SIG-M5 treated with dmso at 0.1 percent for 504 hours (cell line): ENCODE results near the gene CRB2.
A peak's percentile ranks its signal among the peaks of the same experiment; 100 is the strongest.
"Not testable (repeated sequence)": the region's sequence is repeated elsewhere in the genome, so short reads cannot be mapped to it uniquely, and the experiment has no call there.

Experiments used
- DNase-seq: peaks from one replicate; lab custom pipeline; 2025; ENCODE audit not compliant: unreplicated experiment; lab: John Stamatoyannopoulos, UW

The CRB2 gene

DNA sequence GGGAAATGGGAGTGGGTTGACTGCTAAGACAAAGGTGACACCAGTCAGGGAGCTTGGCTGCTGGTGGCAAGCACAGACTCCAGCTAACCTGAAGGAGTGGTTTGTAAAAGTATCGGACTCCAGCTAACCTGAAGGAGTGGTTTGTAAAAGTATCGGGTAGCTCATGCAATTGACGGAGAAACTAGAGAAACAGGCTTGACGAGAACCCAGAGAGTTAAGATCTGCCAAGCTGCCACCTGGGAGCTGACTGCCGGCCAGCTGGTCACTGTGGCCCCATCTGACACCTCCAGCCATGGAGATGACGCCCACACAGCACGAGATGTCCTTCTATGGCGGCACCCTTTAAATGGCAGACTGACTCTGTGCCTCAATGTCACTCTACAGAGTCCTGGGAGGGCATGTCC lies 28.3 kb upstream of the CRB2 start:
- DNase-seq: peak; percentile 70

DNA sequence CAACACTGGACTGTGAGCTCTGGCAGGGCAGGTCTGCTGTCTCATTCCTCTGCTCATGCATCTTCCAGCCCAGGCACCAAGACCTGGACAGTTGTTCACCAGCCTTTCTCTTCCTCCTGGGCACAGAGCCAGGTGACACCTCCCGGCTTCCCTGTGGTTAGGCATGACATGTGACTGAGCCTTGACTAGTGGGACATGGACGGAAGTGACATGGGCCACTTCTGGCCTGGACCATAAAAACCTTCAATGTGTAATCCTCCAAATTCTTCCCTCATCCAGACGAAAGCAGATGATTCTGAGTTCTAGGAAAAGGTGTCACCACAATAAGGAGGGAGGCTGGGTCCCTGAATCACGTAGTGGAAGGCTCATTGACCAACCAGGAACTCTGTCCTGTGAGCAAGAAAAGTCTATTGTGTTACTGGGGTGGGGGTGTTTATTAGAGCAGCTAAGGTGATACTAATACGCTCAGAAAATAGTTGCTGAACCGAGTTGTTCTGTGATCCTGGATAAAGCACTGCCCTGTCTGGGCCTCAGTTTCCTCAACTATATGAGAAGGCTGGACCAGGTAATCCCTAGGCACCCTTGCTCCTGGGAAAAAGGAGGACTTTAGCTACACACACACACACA lies 26.6 kb upstream of the CRB2 start:
- DNase-seq: no peak

DNA sequence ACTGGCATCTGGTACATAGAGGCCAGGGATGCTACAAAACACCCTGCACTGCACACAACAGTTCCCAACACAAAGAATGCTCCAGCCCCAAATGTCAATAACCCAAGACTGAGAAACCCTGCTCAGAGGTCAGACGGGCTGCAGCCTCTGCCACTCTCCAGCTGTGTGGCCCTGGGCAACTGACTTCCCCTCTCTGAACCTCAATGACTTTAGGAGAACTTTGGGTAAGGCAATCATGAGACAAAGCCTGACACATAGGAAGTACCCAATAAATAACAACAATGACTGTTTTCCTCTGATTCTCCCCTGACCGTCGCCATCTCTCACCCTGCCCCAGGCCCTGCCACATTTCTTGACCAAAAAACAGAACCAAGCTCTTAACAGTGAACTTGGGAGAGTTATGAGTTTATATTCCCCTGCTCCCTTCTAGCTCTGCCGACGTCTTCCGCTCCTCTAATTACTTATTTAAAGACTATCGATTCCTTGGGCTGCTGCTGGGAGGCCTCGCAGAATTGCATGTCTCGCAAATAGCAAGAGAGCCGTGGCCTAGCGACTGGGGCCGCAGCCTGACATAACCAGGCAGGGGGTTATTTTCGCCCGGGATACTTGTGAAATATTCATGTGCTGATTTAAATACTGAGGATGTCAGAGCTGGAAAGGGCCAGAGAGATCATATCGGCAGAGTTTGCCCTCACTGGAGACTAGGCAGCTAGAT lies 24.5 kb upstream of the CRB2 start:
- DNase-seq: no peak

DNA sequence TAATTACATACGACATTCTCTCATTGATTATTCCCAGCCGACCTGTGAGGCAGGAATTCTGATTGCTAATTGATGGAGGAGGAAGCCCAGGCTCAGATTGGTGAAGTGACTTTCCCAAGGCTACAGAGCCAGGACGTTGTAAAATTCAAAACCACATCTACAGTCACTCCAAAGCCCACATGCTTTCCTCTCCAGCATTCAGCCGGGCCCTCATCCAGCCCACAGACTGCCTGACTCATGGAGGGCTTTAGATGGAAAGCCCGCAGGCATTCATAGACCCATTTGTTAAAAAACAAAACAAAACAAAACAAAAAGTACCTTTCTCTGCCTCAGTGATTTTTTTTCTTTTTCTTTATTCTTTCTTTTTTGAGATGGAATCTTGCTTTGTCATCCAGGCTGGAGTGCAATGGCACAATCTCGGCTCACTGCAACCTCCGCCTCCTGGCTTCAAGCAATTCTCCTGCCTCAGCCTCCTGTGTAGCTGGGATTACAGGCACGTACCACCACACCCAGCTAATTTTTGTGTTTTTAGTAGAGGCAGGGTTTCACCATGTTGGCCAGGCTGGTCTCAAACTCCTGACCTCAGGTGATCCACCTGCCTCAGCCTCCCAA lies 22.8 kb upstream of the CRB2 start:
- DNase-seq: not testable (repeated sequence)

DNA sequence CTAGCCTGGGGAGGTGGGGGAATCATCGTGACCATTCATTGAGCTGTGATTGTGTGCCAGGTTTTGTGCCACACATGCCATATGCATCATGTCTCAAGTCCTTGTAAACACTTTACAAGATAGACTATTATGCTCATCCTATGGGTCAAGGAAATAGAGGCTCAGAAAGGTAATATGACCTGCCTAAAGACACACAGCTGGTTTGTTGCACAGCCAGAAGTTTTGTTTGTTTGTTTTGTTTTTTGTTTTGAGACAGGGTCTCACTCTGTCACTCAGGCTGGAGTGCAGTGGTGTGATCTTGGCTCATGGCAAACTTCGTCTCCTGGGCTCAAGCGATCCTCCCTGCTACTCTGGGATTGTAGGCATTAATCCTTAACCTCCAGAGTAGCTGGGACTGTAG lies 21.4 kb upstream of the CRB2 start:
- no peak for DNase-seq

DNA sequence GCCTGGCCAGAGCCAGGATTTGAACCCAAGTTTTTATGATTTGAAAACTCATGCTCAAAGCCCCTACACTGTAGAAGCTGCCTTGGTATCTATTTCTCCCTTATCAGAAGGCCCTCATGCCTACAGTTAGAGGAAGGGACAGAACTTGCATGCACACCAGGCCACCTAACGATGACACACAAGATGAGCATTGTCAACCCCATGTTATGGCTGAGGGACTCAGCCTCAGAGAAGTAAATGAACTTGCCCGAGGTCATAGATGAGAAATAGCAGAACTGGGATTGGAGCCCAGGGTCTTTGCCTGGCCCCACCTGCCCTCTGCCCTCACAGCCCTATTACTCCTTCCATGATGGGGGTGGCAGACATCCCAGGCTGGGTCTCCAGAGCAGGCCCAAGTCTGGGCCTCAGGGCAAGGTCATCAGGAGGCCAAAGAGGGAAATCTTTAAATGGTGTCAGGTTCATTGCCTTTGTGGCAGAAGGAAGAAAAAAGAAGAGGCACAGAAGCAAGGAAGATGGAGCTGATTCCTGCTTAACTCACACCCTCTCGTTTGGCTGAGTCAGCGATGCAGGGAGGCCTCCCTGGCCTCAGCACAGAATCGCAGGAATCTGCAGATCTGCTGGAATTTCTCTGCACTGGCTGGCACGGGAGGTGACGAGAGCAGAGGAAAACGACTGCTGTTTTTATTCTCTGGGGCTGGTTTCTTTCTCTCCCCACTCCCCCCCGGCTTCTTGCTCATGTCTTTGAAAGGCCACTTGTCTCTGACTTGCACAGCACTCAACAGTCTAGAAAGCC lies 20.6 kb upstream of the CRB2 start:
- no peak for DNase-seq

DNA sequence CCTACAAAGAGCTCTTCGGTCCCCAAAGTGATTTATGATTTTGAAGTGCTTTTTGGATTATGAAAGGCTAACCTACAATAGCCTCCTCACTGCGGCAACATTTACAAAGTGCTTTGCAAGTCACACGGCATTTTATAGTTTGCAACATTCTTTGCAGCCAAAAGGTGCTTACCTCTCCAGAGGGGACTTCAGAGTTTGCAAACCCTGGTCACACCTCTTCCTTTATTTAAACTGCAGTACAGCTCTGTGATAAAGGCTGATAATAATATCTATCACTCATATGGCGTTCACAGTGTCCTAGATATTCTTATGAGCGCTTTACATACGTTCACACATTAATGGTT lies 20.0 kb upstream of the CRB2 start:
- DNase-seq: no peak

DNA sequence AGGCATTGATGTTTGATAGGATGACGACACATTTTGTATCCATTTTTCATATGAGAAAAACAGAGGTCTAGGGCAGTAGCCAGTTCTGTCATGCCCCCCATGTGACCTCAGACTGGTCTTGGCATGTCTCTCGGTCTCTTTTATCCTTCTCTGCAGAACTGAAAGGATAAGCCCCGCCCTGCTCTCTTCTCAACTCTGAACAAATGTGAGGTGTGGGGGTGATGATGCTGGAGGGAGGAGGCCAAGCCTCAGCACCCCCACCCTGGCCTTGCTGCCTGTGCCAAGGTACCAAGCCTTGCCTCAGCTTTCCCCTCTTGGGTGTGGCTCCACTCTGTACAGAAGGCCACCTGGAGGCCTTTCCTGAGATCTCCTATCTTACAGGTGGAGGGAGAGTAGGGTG lies 19.5 kb upstream of the CRB2 start:
- DNase-seq: no peak

DNA sequence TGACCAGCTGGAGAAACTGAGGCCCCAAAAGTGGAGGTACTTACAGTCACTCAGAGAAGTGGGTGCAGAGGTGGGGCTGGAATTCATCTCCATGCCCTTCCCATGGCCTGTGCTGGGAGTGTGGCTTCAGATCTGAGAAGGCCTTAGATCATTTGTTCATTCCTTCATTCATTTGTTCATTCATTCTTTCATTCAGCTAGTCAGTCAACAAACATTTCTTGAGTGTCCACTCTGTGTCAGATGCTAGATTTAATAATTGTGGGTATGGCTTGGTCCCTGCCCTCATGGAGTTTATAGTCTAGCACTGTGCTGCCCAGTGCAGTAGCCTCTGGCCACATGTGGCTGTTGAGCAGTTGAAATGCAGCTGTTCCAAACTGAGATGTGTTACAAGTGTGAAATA lies 19.0 kb upstream of the CRB2 start:
- no peak for DNase-seq

DNA sequence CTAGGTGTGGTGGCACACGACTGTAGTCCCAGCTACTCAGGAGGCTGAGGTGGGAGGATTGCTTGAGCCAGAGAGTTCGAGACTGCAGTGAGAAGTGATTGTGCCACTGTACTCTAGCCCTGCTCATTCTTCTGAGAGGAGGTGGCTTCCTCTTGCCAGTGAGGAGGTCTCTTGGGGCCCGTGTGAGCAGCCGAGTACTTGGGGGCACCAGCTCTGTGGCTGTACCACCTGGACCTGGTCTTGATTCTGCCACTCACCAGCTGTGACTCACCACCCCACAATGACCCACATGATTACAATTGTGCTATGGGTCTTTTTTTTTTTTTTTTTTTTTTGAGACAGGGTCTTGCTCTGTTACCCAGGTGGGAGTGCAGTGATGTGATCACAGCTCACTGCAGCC lies 18.0 kb upstream of the CRB2 start:
- no peak for DNase-seq

DNA sequence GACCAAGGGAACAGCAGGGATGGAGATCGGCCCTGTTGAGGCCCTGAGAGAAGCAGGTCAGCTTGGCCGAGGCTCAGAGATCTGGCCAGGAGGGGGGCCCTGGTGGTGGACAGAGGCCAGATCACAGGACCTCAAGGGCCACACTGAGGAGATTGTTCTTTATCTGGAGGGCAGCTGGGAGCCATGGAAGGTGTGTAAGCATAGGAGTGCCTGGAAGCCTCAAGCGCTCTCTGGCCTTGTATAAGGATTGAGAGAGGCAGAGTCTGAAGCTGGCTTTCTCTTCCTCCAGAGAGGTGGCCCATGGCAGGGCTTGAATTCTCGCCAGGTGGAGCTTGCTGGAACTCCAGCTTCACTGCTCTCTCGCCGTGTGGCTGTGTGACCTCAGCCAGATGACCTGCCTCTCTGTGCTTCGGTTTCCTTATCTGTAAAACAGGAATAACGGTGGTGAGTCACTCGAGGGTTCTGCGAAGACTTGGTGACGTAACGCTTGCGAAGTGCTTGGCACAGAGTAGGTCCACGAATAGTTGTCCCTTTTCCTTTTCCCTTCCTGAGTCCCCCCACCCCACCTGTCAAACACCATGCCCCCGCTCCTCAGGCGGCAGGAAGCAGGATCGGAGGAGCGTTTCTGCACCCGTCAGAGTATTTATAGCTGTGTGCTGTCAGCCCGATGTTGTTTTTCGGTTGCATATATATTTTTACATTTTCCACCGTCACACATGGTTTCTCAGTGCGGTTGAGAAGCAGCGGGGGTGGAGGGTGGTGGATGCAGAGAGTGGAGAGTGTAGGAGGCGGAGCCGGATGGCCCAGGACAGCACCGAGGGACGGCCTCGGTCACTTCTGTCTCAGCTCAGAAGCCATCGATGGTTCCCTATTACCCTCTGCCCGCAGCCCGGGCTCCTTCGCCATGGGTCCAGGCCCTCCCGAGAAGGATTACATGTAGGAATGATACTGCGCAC lies 17.0 kb upstream of the CRB2 start:
- DNase-seq: peak; percentile 67

DNA sequence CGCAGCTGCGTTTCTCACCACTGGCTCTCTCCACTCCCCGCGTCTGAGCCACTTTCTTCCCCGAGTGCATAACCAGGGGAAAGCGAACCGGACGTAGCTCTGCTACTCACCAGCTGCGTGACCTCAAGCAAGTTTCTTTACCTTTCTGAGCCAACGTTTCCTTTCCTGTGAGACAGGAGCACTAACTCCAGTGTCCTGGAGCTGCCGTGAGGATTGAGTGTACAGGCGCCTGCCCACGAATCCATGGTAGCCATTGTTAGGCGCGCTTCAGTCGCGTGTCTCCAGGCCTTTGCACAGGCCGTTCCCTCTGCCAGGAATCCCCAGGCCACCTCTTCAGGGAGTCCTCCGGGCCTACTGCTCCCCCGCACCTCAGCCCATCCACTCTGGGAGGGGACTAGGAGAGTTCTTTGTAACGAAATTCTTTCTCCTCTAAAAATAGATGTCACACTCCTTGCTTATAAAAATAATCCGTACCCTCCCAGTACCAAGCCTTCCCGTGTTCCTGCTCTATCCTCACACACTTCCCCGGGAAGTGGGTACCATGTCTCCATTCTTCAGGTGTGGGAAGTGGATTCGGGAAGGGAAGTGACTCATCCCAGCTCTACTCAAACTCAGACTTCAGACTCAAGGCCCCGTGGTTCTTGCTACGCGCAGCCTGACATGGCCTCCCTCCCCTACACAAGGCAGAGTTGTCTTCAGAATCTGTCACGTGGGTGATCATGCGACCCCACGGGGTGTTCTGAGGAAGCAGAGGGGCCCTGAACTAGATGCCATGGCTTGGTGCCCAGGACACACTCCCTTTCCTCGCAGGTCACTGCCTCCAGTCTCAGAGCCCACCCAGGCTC lies 16.1 kb upstream of the CRB2 start:
- peak; percentile 19 for DNase-seq

DNA sequence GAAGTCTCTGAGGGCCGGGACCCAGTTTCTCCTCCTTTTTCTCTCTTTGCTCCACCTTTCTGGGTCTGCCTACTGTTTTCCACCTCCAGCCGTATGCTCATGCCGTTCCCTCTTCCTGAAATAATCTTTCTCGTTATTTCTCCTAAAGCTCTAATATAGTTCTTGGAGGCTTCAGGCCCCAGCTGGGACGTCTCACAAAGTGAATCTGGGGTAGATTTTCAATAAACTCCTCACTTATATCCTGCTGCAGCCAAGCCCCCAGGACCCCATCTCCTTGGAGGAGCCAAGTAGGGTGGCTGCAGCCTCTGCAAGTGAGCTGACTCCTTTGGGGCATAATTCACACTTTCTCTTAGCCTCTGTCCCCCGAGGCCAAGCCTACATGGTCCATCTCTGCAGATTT lies 14.2 kb upstream of the CRB2 start:
- DNase-seq: no peak

DNA sequence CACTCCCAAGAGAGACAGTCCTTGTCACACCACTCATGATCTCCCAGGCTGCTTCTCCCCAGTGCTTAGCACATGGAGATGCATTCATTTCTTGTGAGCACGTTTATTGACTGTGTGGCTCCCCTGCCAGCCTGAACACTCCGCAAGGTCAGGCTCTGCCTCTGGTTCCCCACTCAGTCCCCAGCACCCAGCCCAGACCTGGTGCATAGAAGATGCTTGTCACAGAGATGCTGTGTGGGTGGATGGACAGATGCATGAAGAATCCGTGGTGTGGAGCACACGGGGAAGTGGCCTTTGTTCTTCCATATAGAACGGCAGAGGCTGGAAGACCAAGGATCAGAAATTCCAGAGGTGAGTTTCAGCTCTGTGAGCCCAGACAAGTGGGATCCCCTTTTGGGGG lies 13.8 kb upstream of the CRB2 start:
- DNase-seq: no peak

DNA sequence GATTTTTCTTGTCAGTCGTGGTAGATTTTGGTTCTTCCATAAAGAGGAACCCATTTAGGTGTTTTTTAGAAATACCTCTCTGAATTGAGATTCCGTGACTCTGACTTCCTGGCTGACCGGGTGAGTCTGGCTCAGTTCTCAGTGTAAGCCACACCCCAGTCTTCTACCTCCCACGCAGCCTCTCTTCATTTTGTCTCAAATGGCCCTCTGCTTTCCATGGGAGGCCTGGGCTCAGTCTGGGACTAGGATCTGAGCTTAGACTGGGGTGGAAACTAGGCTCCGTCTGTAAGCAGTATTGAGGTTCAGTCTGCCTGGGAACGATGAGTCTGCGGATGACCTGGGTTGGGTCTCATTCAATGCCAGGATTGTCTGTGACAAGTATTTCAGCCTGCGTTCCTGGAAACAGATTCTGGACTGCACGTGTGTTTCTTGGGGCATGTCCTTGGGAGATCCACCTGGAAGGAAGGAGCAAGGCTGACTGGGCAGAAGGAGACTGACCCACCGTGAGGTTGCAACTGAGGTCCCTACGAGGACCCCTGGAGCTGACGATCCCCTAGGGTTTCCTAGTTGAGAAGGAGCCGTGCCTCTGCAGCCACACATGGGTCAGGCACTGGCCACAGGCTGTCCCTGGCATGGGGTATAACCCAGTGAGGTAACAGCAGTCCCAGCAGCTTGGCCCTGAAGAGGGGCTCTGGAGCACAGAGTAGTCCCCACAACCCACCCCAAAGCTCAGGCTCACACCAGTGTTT lies 12.4 kb upstream of the CRB2 start:
- DNase-seq: no peak

DNA sequence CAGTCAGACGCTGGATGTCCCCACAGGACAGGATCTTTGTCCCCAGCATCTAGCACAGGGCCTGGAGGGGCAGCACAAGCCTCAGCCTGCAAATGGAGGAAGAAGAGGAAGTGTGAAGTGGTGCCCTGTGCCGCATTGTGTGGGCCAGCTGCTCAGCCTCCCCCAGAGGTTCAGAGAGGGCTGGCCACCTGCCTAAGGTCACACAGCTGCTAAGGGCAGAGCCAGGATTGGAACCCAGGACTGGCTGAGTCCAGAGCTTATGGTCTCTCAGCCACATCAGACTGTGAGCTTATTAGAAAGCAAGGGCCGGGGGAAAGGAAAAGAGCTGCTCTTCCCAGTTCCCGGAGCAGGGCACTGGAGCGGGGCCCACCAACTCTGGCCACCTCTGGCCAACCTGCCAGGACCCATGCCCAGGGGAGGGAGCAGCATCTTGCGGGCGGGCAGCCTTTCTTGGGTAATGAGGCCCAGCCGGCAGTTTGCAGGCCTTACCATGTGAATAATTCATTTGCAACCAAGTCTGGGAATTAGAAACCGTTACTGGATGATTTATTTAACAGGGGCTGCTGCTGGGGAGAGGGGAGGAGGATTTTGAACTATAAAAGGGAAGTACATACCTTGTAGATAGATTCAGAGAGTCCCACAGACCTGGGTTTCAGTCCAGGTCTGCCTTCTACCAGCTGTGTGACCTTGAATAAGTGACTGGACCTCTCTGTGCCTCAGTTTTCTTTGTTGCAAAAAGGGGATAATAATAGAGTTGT lies 11.6 kb upstream of the CRB2 start:
- no peak for DNase-seq

DNA sequence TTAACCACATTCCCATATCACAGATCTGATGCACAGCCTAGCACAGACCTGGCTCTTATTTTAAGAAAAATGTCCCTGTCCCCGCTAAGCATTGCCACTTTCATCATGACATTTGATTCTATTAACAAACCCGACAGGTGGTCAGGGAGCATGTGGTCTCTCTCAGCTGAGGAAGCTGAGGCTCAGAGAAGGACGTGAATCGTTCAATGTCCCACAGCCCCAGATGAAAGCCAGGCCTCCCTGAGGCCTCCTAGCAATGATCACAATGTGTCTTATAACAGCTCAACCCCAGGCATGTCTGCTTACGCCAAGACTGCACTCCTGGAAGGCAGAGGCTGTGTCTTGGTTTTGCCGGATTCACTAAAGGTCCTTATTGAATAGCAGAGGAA lies 10.4 kb upstream of the CRB2 start:
- DNase-seq: no peak

DNA sequence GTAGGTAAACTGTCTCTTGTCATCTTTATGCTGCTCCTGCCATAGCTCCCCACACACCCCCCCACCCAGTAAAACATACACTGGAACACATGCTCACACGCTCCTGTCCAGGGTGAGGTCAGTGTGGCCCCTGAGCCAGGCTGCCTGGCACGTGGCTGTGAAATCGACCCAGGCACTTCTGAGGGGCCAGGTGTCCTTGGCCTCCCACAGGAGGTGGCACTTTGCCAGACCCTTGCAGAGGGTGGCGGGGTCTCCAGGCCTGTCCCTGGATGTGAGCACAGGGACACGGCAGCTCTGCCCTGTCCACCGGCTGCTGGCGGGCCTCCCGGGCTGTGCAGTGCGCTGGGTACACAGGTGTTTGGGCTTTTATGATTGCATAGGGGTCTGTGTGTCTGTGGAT lies 10.0 kb upstream of the CRB2 start:
- DNase-seq: no peak

DNA sequence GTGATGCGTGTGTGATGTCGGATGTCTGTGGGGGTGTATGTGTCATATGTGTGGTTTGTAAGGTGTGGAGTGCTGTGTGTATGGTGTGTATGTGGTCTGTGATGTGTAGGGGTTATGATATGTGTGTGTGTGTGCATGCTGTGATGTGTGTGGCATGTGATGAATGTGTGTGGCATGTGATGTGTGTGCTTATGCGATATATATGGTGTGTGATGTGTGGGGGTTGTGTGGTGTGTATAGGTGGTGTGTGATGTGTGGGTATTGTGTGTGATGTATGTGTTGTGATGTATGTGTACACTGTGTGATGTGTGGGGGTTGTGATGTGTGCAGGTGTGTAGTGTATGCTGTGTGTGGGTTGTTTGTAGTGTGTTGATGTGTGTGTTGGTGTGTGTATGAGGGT lies 9.2 kb upstream of the CRB2 start:
- DNase-seq: no peak
